K562 (cell line): ENCODE results near the gene BHLHE23. TPM values are rescaled to one million over a fixed set of nuclear protein-coding genes. Genes with fewer than 3 reads are reported as not detected.

Experiments
- ATAC-seq: fragments of 200-7000 bp; cut with Tn5 transposase; 3 replicates; pipeline ENCODE4 v1.9.1; 2020; ENCODE audit warnings: moderate library complexity
- BruUV-seq: library from RNA; stranded (reverse); fragments of 400-500 nt; replicated peaks from 2 replicates; lab custom pipeline; 2021; lab: Mats Ljungman, UMichigan
- CTCF ChIA-PET: fragments of 300-600 bp; formaldehyde crosslinking; extraction: SDS; loops from one replicate; lab custom pipeline; 2021; ENCODE audit warnings: low intra/inter-chr PET ratio; lab: Yijun Ruan, JAX
- POLR2A ChIA-PET: fragments of 300-600, 350-650 bp; sonication (Branson Sonifier 250); formaldehyde crosslinking; extraction: SDS; loops from one replicate; lab custom pipeline; 2021; ENCODE audit warnings: antibody characterized with exemption, inconsistent platforms; lab: Yijun Ruan, JAX
- DNase-seq, 4 experiments: peaks; one replicate each; pipeline versions ENCODE4 v3.0.0 to v3.0.0-alpha.2; 2011 to 2018; ENCODE audit warnings: low spot score in 3 of 4, mixed read lengths in 3 of 4; ENCODE audit errors: extremely low read depth in 1 of 4
- FAIRE-seq: peaks from 2 replicates; lab custom pipeline; 2011; peaks lifted over from hg19 to GRCh38; lab: Jason Lieb, UNC
- H2AFZ ChIP-seq: 2 replicates; pipeline ENCODE4 v1.6.0; 2011; ENCODE audit warnings: low read depth, low read length, control low read depth, inconsistent platforms
- H3K27ac ChIP-seq: fragments of 200-600 bp; 3 replicates; pipeline ENCODE4 v1.8.0; 2011; ENCODE audit warnings: low read depth, mild to moderate bottlenecking, control low read depth, inconsistent platforms, low read length, moderate library complexity, mixed read lengths; ENCODE audit errors: extremely low read depth
- H3K27me3 ChIP-seq, 2 experiments: fragments of 300-600 bp in 1 of 2; 2 replicates in 1 of 2; 3 replicates in 1 of 2; pipeline versions ENCODE4 v1.6.0 to v1.8.0; 2011; ENCODE audit warnings: inconsistent platforms in 2 of 2, low read length in 2 of 2, mild to moderate bottlenecking in 1 of 2, mixed read lengths in 1 of 2, moderate library complexity in 1 of 2; ENCODE audit not compliant: control insufficient read depth in 2 of 2, insufficient read depth in 2 of 2
- H3K36me3 ChIP-seq: fragments of 300-600 bp; 3 replicates; pipeline ENCODE4 v1.8.0; 2011; ENCODE audit warnings: mild to moderate bottlenecking, low read length, inconsistent platforms; ENCODE audit not compliant: control insufficient read depth, insufficient read depth
- H3K4me1 ChIP-seq, 2 experiments: fragments of 200-600 bp in 1 of 2; replicated peaks in 1 of 2; 2 replicates in 1 of 2; 3 replicates in 1 of 2; pipeline versions ENCODE4 v1.5.1 to v1.8.0; 2011; ENCODE audit warnings: inconsistent platforms in 2 of 2, low read length in 2 of 2, mild to moderate bottlenecking in 1 of 2, mixed read lengths in 1 of 2, moderate library complexity in 1 of 2; ENCODE audit not compliant: control insufficient read depth in 2 of 2, insufficient read depth in 2 of 2
- H3K4me2 ChIP-seq: 2 replicates; pipeline ENCODE4 v1.6.1; 2011; ENCODE audit warnings: low read length, control low read depth, inconsistent platforms, mixed read lengths; ENCODE audit not compliant: insufficient read depth
- H3K4me3 ChIP-seq: fragments of 200-600 bp; sonication (generic), shearing (Covaris generic); 2 replicates; pipeline ENCODE4 v1.5.1; 2016; ENCODE audit warnings: control low read depth, inconsistent platforms
- H3K79me2 ChIP-seq: fragments of 200-600 bp; 3 replicates; pipeline ENCODE4 v1.8.0; 2011; ENCODE audit warnings: low read length, inconsistent platforms; ENCODE audit not compliant: control insufficient read depth, insufficient read depth
- H3K9ac ChIP-seq, 2 experiments: 2 replicates each; pipeline versions ENCODE4 v1.6.0 to v1.6.1; 2011; ENCODE audit warnings: low read depth in 2 of 2, low read length in 2 of 2, control low read depth in 1 of 2, inconsistent platforms in 1 of 2, mild to moderate bottlenecking in 1 of 2, mixed read lengths in 1 of 2; ENCODE audit not compliant: insufficient read depth in 1 of 2
- H3K9me1 ChIP-seq: one replicate; pipeline ENCODE4 v1.6.0; 2011; ENCODE audit warnings: inconsistent platforms, mild to moderate bottlenecking, low read length, moderate library complexity; ENCODE audit not compliant: control insufficient read depth, insufficient read depth
- H3K9me3 ChIP-seq: replicated peaks from 2 replicates; pipeline ENCODE4 v1.5.1; 2011; ENCODE audit warnings: low read depth, low read length, inconsistent platforms; ENCODE audit not compliant: control insufficient read depth, insufficient read depth
- H4K20me1 ChIP-seq: replicated peaks from 2 replicates; pipeline ENCODE4 v1.6.1; 2011; ENCODE audit warnings: low read length, inconsistent platforms, mixed read lengths; ENCODE audit not compliant: control insufficient read depth, insufficient read depth
- CHAMP1 ChIP-seq: fragments of 450-650 bp; IDR thresholded peaks from 2 replicates; pipeline ENCODE4 v1.6.1; 2016; ENCODE audit warnings: mild to moderate bottlenecking
- DDX20 ChIP-seq: fragments of 450-650 bp; IDR thresholded peaks from 2 replicates; pipeline ENCODE4 v1.6.1; 2016; ENCODE audit warnings: missing genetic modification characterization, low read depth, mild to moderate bottlenecking, missing compliant biosample characterization, moderate library complexity
- HMGN3 ChIP-seq: IDR thresholded peaks from 2 replicates; pipeline ENCODE4 v1.6.1; 2011; ENCODE audit warnings: borderline replicate concordance, low read depth, mild to moderate bottlenecking, mixed read lengths, low read length; ENCODE audit not compliant: insufficient read length; ENCODE audit errors: extremely low read depth
- L3MBTL2 ChIP-seq: fragments of 450-650 bp; IDR thresholded peaks from 2 replicates; pipeline ENCODE4 v1.6.1; 2016; ENCODE audit warnings: mild to moderate bottlenecking, moderate library complexity
- LEF1 ChIP-seq: fragments of 450-650 bp; IDR thresholded peaks from 2 replicates; pipeline ENCODE4 v1.6.1; 2016; ENCODE audit warnings: mild to moderate bottlenecking
- MLX ChIP-seq, 2 experiments: fragments of 450-650 bp in 1 of 2; sonication (generic) in 1 of 2; formaldehyde crosslinking; conservative IDR thresholded peaks; 2 replicates each; pipeline versions ENCODE4 v1.4.0 to v1.8.1; 2020 to 2022; ENCODE audit warnings: mild to moderate bottlenecking in 1 of 2, missing genetic modification reagents in 1 of 2
- MTA3 ChIP-seq: fragments of 450-650 bp; formaldehyde crosslinking; IDR thresholded peaks from 2 replicates; pipeline ENCODE4 v1.6.1; 2017; ENCODE audit warnings: mild to moderate bottlenecking, borderline replicate concordance
- RBM34 ChIP-seq: fragments of 200-400 bp; formaldehyde crosslinking; IDR thresholded peaks from 2 replicates; pipeline ENCODE4 v1.6.1; 2018; ENCODE audit warnings: low read length, borderline replicate concordance; ENCODE audit not compliant: insufficient read depth
- SMARCA4 ChIP-seq: fragments of 450-650 bp; IDR thresholded peaks from 2 replicates; pipeline ENCODE4 v1.6.1; 2016
- SP1 ChIP-seq: sonication (generic); formaldehyde crosslinking; IDR thresholded peaks from 2 replicates; pipeline ENCODE4 v1.8.1; 2022; ENCODE audit warnings: mild to moderate bottlenecking, missing genetic modification reagents
- TEAD1 ChIP-seq, 2 experiments: fragments of 450-650 bp in 1 of 2; sonication (generic) in 1 of 2; formaldehyde crosslinking; IDR thresholded peaks; 2 replicates each; pipeline versions ENCODE4 v1.4.0 to v1.8.0; 2020 to 2022; ENCODE audit warnings: mild to moderate bottlenecking in 2 of 2, missing genetic modification reagents in 1 of 2
- ZC3H4 ChIP-seq: sonication (generic); formaldehyde crosslinking; IDR thresholded peaks from 2 replicates; pipeline ENCODE4 v1.9.0; 2021; ENCODE audit warnings: missing genetic modification reagents, borderline replicate concordance
- ZNF23 ChIP-seq: fragments of 250-450 bp; sonication (Bioruptor Pico); IDR thresholded peaks from 2 replicates; pipeline ENCODE4 v1.4.0; 2020; ENCODE audit warnings: mild to moderate bottlenecking
- ZNF583 ChIP-seq: fragments of 250-450 bp; sonication (Bioruptor Pico); IDR thresholded peaks from 2 replicates; pipeline ENCODE4 v1.4.0; 2020
- ZNF586 ChIP-seq: fragments of 450-650 bp; formaldehyde crosslinking; conservative IDR thresholded peaks from 2 replicates; pipeline ENCODE4 v1.4.0; 2020; ENCODE audit warnings: mild to moderate bottlenecking, moderate library complexity
- WGBS: fragments of 100-300 bp; shearing (Covaris generic); methylation state at CpG from one replicate; pipeline ENCODE4 v1.1.6; 2016; ENCODE audit warnings: low coverage, mixed read lengths; ENCODE audit not compliant: insufficient coverage; ENCODE audit errors: missing lambda C conversion rate; 5-methylcytosine and 5-hydroxymethylcytosine counted together
- in situ Hi-C: fragments of 300-500 bp; cut with MboI; formaldehyde crosslinking; loops from 4 replicates; pipeline ENCODE4 v1.15.0; 2018; ENCODE audit warnings: inconsistent platforms, mixed read lengths
- intact Hi-C: fragments of 100-400 bp; cut with micrococcal nuclease; formaldehyde crosslinking; loops from 2 replicates; pipeline ENCODE4 v1.14.2; 2022
- polyA plus RNA-seq, 8 experiments: library from polyadenylated mRNA; depleted of rRNA in 4 of 8; stranded (reverse) in 5 of 8; unstranded in 3 of 8; fragments of >200 nt; fragmentation: Nextera tagmentation in 2 of 8; fragmentation: Illumina TruSeq in 1 of 8; extraction: Ambion mirVana in 2 of 8; extraction: Trizol in 1 of 8; gene quantifications; 2 replicates each; pipeline versions ENCODE4 v1.2.1 to v1.2.3, GENCODE V29; 2011 to 2014; ENCODE audit warnings: inconsistent platforms in 1 of 8, missing spikeins in 1 of 8
- total RNA-seq, 7 experiments: library from RNA; depleted of rRNA in 6 of 7; stranded (reverse); fragments of >200 nt in 6 of 7; fragmentation: Illumina TruSeq in 2 of 7; extraction: Trizol in 2 of 7; gene quantifications; 2 replicates each; pipeline versions ENCODE4 v1.2.1 to v1.2.3, GENCODE V29; 2011 to 2021; ENCODE audit warnings: low replicate concordance in 1 of 7
- TF ChIP-seq, protein P1 (sequence below): fragments of 250-450 bp; sonication (Bioruptor Pico); IDR thresholded peaks from 2 replicates; pipeline ENCODE4 v1.4.0; 2020; ENCODE audit warnings: mild to moderate bottlenecking, moderate library complexity

Gene BHLHE23
- total and polyA plus RNA-seq, 9 of the 15 experiments (the other 6 are each of a cell fraction or from before 2014, with no cell fraction given): not detected

GRCh38 chr20:63052571-63053431 lies 46.0 kb upstream of the BHLHE23 start:
- no peak for FAIRE-seq
- CTCF ChIA-PET: no interaction called here
- TF ChIP-seq CHAMP1: no peak
- TF ChIP-seq, protein P1, sequence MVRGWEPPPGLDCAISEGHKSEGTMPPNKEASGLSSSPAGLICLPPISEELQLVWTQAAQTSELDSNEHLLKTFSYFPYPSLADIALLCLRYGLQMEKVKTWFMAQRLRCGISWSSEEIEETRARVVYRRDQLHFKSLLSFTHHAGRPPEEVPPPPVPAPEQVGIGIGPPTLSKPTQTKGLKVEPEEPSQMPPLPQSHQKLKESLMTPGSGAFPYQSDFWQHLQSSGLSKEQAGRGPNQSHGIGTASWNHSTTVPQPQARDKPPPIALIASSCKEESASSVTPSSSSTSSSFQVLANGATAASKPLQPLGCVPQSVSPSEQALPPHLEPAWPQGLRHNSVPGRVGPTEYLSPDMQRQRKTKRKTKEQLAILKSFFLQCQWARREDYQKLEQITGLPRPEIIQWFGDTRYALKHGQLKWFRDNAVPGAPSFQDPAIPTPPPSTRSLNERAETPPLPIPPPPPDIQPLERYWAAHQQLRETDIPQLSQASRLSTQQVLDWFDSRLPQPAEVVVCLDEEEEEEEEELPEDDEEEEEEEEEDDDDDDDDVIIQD (CRISPR knock-in tag): no peak
- no peak for TF ChIP-seq ZNF23 (CRISPR knock-in tag)
- TF ChIP-seq DDX20: no peak
- TF ChIP-seq TEAD1 (CRISPR knock-in tag; IDR thresholded peaks at IDR 0.05): no peak
- TF ChIP-seq LEF1: no peak
- no peak for TF ChIP-seq ZNF583
- TF ChIP-seq L3MBTL2: no peak
- no peak for TF ChIP-seq ZNF586
- TF ChIP-seq RBM34: no peak
- TF ChIP-seq ZC3H4 (CRISPR knock-in tag): no peak
- no peak for TF ChIP-seq MLX (CRISPR knock-in tag; conservative IDR thresholded peaks at IDR 0.05)
- TF ChIP-seq MTA3: no peak
- TF ChIP-seq SP1 (CRISPR knock-in tag): no peak
- no peak for TF ChIP-seq SMARCA4
- TF ChIP-seq HMGN3: no peak

More at GRCh38 chr20:63052571-63053431, 46.0 kb upstream of the BHLHE23 start:
- Histone ChIP-seq H3K9me1 (peaks cover 4% of the 10 kb centered on the region), H3K27me3 (peaks cover 7 to 58% of the 10 kb centered on the region in 2 experiments; a peak in 4 of 5 replicates), H3K9ac (no peak overlapping the region), H3K4me3 (no peak overlapping the region), H3K4me2 (no peak overlapping the region), H3K4me1 (peaks cover 0 to 26% of the 10 kb centered on the region in 2 experiments; a peak in 3 of 5 replicates), H4K20me1 (0 out of 2 replicates have a peak, but pooled peaks cover 7% of the 10 kb centered on the region), H3K27ac (no peak overlapping the region), H3K9me3 (peaks cover 5% of the 10 kb centered on the region), H3K79me2 (no peaks in the 10 kb centered on the region), H2AFZ (no peak overlapping the region), H3K36me3 (no peaks in the 10 kb centered on the region)
- POLR2A ChIA-PET: interaction anchor here (0.5 to 0.9 kb wide), 4 partner anchors 16 to 102 kb away, joined by 3 to 4 read pairs (median 3); no protein-coding TSS in a partner anchor
- DNase-seq (peak in 2 of 4 experiments; percentile 25 to 40), ATAC-seq (peak; percentile 48; the same call in 2 of the 3 replicates)
- in situ Hi-C loops (no loop called here), intact Hi-C loops (no loop called here)
- 2% methylated on average over 20 of the region's 20 CpGs for WGBS
- BruUV-seq: no TSS peak
